ENCODE data around the gene LOXL1. TPM values are rescaled to one million over a fixed set of nuclear protein-coding genes. Genes with fewer than 3 reads are reported as not detected.
"Not testable (repeated sequence)": the region's sequence is repeated elsewhere in the genome, so short reads cannot be mapped to it uniquely, and the experiment has no call there.

LOXL1 gene
- total RNA-seq, 1 experiment from 2014 or later = 11.8 TPM

DNA sequence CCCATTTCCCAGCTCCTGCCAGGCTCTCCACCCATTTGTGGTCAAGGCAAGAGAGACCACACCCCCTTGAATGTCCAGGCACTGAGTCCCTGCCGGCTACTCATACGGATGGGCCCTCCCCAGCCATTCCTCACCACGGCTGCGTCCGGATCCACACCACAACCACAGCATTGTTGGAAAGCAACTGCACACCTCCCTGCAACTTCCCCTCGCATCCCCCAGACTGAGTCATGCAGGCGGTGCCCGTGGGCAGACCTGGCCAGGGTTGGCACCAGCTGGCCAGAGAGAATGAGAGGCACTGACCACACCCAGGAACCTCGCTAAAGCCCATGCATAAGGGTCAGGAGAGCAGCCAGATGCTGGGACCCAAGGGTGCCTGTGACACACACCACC, 30.5 kb downstream of the LOXL1 start:
- Histone ChIP-seq H3K36me3 (replicated peaks; ENCODE audit: control insufficient read depth, insufficient read depth, low read length) (no peaks in the 10 kb centered on the region), H3K4me3 (ENCODE audit: insufficient read depth, low read depth, low read length) (no peak overlapping the region), H3K27me3 (ENCODE audit: control insufficient read depth, insufficient read depth, low read length) (no peaks in the 10 kb centered on the region)
- DNase-seq = no peak

DNA sequence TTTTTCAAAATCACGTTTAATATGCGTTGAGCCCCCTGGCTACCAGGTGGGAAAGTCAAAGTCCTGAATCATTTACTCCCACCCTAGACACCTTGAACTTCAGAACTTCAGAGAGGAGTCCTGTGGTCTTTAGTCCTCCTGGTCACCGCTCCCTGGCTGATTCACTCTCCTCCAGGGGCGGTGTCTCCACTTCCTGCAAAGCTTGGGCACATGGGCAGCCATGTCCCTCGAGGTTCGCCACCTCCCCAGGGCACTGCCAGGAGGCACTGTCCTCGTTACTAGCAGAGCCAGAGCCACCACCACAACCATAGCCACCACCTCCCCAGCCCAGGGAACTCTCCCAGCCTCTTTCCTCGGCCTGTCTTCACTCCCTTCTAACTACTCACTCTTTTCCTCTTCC, 31.0 kb downstream of the LOXL1 start:
- no peaks in the 10 kb centered on the region for H3K27me3 ChIP-seq (ENCODE audit: control insufficient read depth, insufficient read depth, low read length)

DNA sequence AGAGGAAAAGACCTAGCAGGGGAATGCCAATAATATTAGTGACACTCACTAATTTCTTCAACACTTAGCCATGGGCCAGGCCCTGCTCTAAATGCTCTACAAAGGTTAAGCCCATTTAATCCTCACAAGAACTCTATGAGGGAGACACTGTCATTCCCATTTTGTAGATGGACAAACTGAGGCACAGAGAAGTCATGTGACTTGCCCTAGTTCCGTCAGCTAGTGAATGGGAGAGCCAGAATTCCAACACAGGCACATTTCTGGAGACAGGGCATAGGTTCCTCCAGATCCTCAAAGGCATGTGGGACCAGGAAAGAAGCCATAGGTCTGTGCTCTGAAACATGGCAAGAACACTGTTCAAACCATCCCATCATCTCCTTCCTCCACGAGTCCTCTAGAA, 31.5 kb downstream of the LOXL1 start:
- H3K4me3 ChIP-seq (ENCODE audit: insufficient read depth, low read depth, low read length) = no peak overlapping the region
- no peak for DNase-seq
- H3K27me3 ChIP-seq (ENCODE audit: control insufficient read depth, insufficient read depth, low read length) = no peaks in the 10 kb centered on the region
- H3K36me3 ChIP-seq (replicated peaks; ENCODE audit: control insufficient read depth, insufficient read depth, low read length) = no peaks in the 10 kb centered on the region

More for the DNA sequence above, 31.0 kb downstream of the LOXL1 start:
- no peaks in the 10 kb centered on the region for H3K36me3 ChIP-seq (replicated peaks; ENCODE audit: control insufficient read depth, insufficient read depth, low read length)
- no peak overlapping the region for H3K4me3 ChIP-seq (ENCODE audit: insufficient read depth, low read depth, low read length)
- DNase-seq = peak; percentile 28

DNA sequence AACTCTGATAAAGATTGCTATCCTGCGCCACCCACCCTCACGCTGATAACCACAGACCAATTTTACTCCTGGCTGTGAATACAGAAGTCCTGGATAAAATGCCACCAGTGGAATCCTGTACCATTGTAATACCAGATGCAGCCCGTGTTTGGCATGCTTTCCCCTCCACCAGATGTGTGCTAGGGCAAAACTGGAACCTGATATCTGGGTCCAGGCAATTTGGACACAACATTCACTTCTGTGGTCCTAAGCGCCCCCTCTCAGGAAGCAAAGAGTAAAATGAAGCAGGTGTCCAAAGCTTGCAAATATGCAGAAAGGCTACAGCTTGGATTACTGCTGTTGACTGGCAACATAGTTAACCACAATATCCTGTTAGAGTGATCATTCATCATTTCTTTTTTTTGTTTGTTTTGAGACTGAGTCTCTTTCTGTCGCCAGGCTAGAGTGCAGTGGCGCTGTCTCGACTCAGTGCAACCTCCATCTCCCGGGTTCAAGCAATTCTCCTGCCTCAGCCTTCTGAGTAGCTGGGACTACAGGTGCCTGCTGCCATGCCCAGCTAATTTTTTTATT, 32.8 kb downstream of the LOXL1 start:
- DNase-seq = no peak
- no peak overlapping the region for H3K4me3 ChIP-seq (ENCODE audit: insufficient read depth, low read depth, low read length)
- H3K27me3 ChIP-seq (ENCODE audit: control insufficient read depth, insufficient read depth, low read length) = no peaks in the 10 kb centered on the region
- H3K36me3 ChIP-seq (replicated peaks; ENCODE audit: control insufficient read depth, insufficient read depth, low read length) = no peaks in the 10 kb centered on the region

DNA sequence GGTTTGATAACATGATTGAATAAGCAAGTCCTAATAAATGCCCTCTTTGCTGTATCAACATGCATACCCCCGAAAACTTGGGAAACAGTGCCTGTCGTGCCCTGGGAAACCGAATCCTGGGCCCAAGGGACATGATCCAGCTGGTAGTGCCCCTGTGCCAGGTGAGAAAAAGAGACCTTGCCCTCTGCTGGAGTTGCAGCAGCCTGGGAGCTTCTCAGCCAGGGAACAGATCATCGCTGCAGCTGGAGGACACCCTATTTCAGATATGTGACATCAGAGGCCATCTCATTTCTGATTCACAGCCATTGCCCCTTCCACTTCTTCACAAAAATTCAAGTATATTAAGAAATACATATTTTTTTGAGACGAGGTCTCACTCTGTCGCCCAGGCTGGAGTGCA, 33.5 kb downstream of the LOXL1 start:
- Histone ChIP-seq H3K36me3 (replicated peaks; ENCODE audit: control insufficient read depth, insufficient read depth, low read length) (no peaks in the 10 kb centered on the region), H3K27me3 (ENCODE audit: control insufficient read depth, insufficient read depth, low read length) (no peaks in the 10 kb centered on the region), H3K4me3 (ENCODE audit: insufficient read depth, low read depth, low read length) (no peak overlapping the region)
- no peak for DNase-seq

DNA sequence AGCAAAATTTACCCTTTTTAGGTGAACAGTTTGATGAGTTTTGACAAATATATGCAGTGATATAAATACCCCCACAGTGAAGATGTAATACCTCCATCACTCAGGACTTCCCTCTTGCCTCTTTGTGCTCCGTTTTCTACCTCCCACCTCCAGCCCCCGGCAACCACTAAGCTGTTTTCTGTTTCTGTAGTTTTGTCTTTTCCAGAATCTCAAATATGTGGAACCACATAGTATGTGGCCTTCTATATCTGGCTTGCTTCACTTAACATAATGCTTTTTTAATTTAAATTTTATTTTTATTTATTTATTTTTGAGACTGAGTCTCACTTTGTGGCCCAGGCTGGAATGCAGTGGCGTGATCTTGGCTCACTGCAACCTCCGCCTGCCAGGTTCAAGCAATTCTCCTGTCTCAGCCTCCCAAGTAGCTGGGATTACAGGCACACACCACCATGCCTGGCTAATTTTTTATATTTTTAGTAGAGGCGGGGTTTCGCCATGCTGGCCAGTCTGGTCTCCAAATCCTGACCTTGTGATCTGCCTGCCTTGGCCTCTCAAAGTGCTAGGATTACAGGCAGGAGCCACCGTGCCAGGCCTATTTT, 34.3 kb downstream of the LOXL1 start:
- H3K27me3 ChIP-seq (ENCODE audit: control insufficient read depth, insufficient read depth, low read length); DNase-seq; H3K36me3 ChIP-seq (replicated peaks; ENCODE audit: control insufficient read depth, insufficient read depth, low read length); H3K4me3 ChIP-seq (ENCODE audit: insufficient read depth, low read depth, low read length): not testable (repeated sequence)

DNA sequence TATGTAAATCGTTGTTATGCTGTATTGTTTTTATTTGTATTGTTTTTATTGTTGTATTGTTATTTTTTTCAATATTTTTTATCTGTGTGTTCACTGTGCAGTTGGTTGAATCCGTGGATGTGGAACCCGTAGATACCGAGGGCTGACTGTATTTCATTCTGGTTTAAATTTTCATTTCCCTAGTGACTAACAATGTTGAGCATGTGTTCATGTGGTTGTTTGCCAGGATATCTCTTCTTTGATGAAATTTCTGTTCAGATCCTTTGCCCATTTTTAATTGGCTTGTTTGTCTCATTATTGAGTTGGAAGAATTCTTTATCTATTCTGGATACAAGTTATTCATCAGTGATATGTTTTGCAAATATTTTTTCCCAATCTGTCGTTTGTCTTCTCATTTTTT, 36.2 kb downstream of the LOXL1 start:
- H3K36me3 ChIP-seq (replicated peaks; ENCODE audit: control insufficient read depth, insufficient read depth, low read length) = no peaks in the 10 kb centered on the region
- no peak for DNase-seq
- H3K4me3 ChIP-seq (ENCODE audit: insufficient read depth, low read depth, low read length) = no peak overlapping the region
- H3K27me3 ChIP-seq (ENCODE audit: control insufficient read depth, insufficient read depth, low read length) = no peaks in the 10 kb centered on the region

DNA sequence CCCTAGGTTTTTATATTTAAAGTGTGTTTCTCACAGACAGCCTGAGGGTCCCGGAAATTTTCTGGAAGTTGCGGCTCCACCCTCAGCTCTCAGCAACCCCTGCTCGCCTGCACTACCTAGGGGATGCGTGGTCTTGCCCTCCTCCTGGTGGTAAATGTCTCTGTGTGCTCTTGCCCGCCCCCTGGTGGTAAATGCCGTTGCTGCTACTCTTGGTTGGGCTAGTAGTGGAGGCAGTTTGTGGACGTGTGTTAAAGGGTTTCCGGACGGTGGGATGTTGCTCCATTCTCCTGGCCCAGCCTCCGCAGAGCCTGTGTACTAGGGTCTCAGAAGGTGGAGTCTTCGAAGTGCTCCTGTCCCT, 38.5 kb downstream of the LOXL1 start:
- Histone ChIP-seq H3K27me3 (ENCODE audit: control insufficient read depth, insufficient read depth, low read length) (no peaks in the 10 kb centered on the region), H3K4me3 (ENCODE audit: insufficient read depth, low read depth, low read length) (no peak overlapping the region), H3K36me3 (replicated peaks; ENCODE audit: control insufficient read depth, insufficient read depth, low read length) (no peaks in the 10 kb centered on the region)
- peak; percentile 92 for DNase-seq

DNA sequence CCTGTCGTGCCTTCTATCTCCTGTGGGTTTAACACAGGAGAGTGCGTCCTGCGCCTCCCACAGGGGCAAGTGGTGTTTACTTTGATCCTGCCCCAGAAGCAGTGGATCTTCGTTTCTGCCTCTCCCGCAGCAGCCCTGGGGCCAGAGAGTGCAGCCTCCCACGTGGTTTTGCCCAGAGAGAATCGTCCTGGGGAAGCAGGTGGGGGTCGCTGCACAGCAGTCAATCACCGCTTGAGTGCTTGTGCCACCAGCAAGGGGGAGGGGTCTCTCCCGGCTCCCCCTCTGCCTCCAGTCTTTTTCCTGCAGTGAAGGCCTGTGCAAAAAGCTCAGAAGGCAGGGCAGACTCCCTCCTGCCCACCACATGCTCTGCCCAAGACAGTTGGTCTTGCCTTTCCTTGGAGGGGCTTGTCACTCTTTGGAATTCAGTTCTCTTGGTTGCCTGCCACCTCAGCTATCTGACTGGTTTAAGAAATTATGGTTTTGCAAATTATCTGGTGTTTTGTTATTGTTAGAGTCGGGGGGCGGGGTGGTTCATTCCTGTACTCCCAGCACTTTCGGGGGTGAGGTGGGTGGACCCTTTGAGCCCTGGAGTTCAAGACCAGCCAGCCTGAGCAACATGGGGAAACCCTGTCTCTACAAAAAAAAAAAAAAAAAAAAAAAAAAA, 39.0 kb downstream of the LOXL1 start:
- no peak overlapping the region for H3K4me3 ChIP-seq (ENCODE audit: insufficient read depth, low read depth, low read length)
- peak; percentile 67 for DNase-seq
- H3K27me3 ChIP-seq (ENCODE audit: control insufficient read depth, insufficient read depth, low read length) = no peaks in the 10 kb centered on the region

DNA sequence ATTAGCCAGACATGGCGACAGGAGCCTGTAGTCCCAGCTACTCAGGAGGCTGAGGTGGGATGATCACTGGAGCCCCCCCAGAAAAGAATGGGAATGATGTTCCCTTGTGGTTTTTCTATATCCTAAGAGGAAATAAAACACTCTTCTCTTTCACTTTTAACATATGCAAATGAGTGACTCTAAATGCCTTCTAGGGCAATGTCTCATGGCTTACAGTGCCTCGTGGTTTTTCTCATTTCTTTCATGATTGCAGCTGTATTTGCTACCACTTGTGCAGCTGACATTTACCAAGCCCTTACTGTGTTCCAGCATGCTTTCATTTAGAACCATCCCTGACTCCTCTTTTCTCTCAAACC, 39.5 kb downstream of the LOXL1 start:
- H3K27me3 ChIP-seq (ENCODE audit: control insufficient read depth, insufficient read depth, low read length) = no peaks in the 10 kb centered on the region
- H3K4me3 ChIP-seq (ENCODE audit: insufficient read depth, low read depth, low read length) = no peak overlapping the region
- no peak for DNase-seq
- H3K36me3 ChIP-seq (replicated peaks; ENCODE audit: control insufficient read depth, insufficient read depth, low read length) = no peaks in the 10 kb centered on the region

More for the DNA sequence above, 39.0 kb downstream of the LOXL1 start:
- no peaks in the 10 kb centered on the region for H3K36me3 ChIP-seq (replicated peaks; ENCODE audit: control insufficient read depth, insufficient read depth, low read length)

DNA sequence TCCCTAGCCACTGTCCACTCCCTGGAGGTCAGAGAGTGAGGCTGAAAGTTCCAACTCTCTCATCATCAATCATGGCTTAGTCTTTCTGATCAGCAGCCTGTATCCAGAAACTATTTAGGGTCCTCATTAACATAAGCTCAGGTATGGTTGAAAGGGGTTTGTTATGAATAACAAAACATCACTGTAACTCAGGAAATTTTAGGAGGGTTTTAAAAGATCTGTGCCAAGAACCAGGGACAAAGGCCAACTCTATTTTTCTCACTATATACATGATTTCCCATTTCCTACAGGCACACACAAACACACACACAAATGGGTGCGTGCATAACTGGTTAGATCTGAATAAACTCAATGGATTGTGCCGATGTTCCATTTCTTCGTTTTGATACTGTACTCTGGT, 42.2 kb downstream of the LOXL1 start:
- no peaks in the 10 kb centered on the region for H3K27me3 ChIP-seq (ENCODE audit: control insufficient read depth, insufficient read depth, low read length)
- no peaks in the 10 kb centered on the region for H3K36me3 ChIP-seq (replicated peaks; ENCODE audit: control insufficient read depth, insufficient read depth, low read length)
- DNase-seq = no peak
- no peak overlapping the region for H3K4me3 ChIP-seq (ENCODE audit: insufficient read depth, low read depth, low read length)

DNA sequence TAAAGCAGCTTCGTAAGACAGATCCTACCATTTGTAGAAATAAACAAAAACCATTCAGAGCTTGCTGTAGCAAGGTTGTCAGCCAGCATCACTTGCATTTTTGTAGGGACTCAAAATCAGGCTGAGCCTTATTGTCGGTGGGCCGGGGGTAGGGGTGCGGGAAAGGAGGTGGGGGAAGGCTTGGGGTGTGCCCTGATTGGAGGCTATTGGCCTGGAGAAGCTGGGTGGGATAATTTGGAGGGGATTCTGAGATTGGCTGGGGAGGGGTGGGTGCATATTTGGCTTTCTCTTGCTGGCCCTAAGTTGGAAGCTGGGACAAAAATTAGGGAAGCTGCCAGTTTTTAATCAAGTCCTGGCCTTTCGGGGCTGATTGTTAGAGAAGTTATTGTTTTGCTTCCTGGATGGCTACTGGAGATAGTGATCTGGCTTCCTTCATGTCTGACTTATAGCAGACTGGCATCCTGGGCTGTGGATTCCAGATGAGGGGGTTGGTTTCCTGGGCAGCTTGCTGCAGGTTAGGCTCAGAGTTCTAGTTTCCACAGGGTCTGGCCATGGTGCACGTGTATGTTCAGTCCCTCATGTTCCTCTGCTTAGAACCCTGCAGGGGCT, 43.0 kb downstream of the LOXL1 start:
- no peak for DNase-seq
- Histone ChIP-seq H3K4me3 (ENCODE audit: insufficient read depth, low read depth, low read length) (no peak overlapping the region), H3K27me3 (ENCODE audit: control insufficient read depth, insufficient read depth, low read length) (no peaks in the 10 kb centered on the region)

DNA sequence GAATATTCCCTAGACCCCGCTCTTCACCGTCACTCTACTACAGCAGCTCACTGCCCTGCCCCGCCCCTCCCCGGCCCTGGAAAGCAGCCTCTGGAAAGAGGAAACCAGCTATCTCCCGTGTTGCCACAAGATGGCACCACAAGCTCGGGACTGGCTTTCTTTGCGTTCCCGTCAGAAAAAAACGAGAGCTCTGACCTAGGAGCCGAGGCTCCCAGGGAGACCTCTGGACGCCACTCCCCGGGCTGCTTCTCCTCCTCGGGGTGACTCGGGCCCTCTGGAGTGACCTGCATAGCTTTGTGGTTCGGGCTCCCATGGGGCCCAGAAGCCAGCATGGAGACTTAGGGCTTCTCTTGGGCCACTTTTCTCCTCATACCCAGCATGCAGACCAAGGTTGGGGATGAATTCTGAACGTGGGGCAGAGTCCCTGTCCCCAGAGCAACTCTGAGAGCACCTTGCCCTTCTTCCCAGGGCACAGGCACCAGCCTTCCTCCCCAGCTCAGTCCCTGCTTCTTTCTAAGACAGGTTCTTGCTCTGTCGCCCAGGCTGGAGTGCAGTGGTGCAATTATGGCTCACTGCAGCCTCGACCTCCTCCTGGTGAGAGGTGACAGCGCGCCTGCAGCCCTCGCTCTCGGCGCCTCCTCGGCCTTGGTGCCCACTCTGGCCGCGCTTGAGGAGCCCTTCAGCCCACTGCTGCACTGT, 46.9 kb downstream of the LOXL1 start:
- Histone ChIP-seq H3K36me3 (replicated peaks; ENCODE audit: control insufficient read depth, insufficient read depth, low read length) (no peaks in the 10 kb centered on the region), H3K27me3 (ENCODE audit: control insufficient read depth, insufficient read depth, low read length) (no peaks in the 10 kb centered on the region), H3K4me3 (ENCODE audit: insufficient read depth, low read depth, low read length) (no peak overlapping the region; the same call in 1 of the 2 replicates)
- DNase-seq = peak; percentile 93

More for the DNA sequence above, 43.0 kb downstream of the LOXL1 start:
- H3K36me3 ChIP-seq (replicated peaks; ENCODE audit: control insufficient read depth, insufficient read depth, low read length) = no peaks in the 10 kb centered on the region

DNA sequence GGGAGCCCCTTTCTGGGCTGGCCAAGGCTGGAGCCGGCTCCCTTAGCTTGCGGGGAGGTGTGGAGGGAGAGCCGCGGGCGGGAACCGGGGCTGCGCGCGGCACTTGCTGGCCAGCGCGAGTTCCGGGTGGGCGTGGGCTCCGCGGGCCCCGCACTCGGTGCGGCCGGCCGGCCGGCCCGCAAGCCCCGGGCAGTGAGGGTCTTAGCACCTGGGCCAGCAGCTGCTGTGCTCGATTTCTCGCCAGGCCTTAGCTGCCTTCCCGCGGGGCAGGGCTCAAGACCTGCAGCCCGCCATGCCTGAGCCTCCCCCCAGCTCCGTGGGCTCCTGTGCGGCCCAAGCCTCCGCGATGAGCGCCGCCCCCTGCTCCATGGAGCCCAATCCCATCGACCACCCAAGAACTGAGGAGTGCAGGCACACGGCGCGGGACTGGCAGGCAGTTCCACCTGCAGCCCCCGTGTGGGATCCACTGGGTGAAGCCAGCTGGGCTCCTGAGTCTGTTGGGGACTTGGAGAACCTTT, 47.5 kb downstream of the LOXL1 start:
- not testable (repeated sequence) for H3K27me3 ChIP-seq (ENCODE audit: control insufficient read depth, insufficient read depth, low read length); H3K36me3 ChIP-seq (replicated peaks; ENCODE audit: control insufficient read depth, insufficient read depth, low read length); H3K4me3 ChIP-seq (ENCODE audit: insufficient read depth, low read depth, low read length); DNase-seq

Measured in H7 (cell line).